ENCODE results near the gene HAO2.
"Not testable (repeated sequence)": the region's sequence is repeated elsewhere in the genome, so short reads cannot be mapped to it uniquely, and the experiment has no call there.

Gene HAO2

DNA sequence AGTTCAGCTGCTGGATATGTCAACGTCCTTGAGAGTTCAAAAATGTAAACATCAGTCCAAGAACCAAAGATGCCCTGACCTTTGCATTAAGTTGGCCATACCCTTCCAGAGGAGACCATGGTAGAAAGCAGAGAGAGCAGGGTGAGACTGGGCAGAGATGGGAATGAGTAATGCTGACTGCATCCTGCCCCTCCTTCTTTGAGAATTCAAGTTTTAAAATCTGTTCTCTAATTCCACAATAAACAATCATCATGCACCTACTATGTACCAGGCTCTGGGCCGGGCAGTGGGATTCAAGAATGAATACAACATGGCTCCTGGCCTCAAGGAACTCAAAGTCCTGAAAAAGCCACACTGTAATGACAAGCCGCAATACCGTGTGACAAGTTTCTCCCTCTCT, 3.9 kb upstream of the HAO2 start:
- H3K9me3 ChIP-seq (ENCODE audit: control insufficient read depth, low read length), result no peaks in the 10 kb centered on the region
- H3K36me3 ChIP-seq (ENCODE audit: control insufficient read depth, insufficient read depth, low read length), result no peaks in the 10 kb centered on the region
- no peak overlapping the region for H3K27ac ChIP-seq (ENCODE audit: low read depth, low read length, severe bottlenecking)
- no peaks in the 10 kb centered on the region for H3K4me1 ChIP-seq (ENCODE audit: control insufficient read depth, insufficient read depth, low read length, poor library complexity, severe bottlenecking)
- 95 to 98% methylated on average over 3 of the region's 4 CpGs for WGBS, 2 experiments (ENCODE audit: insufficient coverage in 2 of 2)
- no peak overlapping the region for H3K4me3 ChIP-seq (ENCODE audit: extremely low read depth, insufficient read depth, low read length, poor library complexity, severe bottlenecking)

DNA sequence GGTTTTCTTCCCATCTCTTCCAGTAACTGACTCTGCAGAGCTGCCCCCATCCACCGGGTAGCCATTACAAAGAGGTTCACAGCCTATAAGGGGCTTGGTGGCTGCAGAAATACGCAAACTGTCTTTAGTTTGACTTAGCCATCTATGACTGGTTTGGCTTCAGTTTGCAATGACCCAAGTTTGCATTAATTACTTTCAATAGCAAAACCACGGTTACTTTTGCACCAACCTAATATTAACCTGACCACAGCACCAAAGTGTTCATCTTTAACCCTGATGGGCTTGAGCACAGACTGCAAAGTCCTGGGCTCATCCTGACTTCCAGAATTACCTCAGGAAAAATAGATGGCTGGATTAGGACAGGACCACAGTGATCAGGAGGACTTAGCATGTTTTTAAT, 2.2 kb upstream of the HAO2 start:
- H3K27ac ChIP-seq (ENCODE audit: low read depth, low read length, severe bottlenecking), result no peak overlapping the region
- H3K36me3 ChIP-seq (ENCODE audit: control insufficient read depth, insufficient read depth, low read length), result no peaks in the 10 kb centered on the region
- no peaks in the 10 kb centered on the region for H3K9me3 ChIP-seq (ENCODE audit: control insufficient read depth, low read length)
- no peaks in the 10 kb centered on the region for H3K4me1 ChIP-seq (ENCODE audit: control insufficient read depth, insufficient read depth, low read length, poor library complexity, severe bottlenecking)
- 95% methylated on average over 2 to 3 of the region's 3 CpGs for WGBS, 2 experiments (ENCODE audit: insufficient coverage in 2 of 2)
- H3K4me3 ChIP-seq (ENCODE audit: extremely low read depth, insufficient read depth, low read length, poor library complexity, severe bottlenecking), result no peak overlapping the region

DNA sequence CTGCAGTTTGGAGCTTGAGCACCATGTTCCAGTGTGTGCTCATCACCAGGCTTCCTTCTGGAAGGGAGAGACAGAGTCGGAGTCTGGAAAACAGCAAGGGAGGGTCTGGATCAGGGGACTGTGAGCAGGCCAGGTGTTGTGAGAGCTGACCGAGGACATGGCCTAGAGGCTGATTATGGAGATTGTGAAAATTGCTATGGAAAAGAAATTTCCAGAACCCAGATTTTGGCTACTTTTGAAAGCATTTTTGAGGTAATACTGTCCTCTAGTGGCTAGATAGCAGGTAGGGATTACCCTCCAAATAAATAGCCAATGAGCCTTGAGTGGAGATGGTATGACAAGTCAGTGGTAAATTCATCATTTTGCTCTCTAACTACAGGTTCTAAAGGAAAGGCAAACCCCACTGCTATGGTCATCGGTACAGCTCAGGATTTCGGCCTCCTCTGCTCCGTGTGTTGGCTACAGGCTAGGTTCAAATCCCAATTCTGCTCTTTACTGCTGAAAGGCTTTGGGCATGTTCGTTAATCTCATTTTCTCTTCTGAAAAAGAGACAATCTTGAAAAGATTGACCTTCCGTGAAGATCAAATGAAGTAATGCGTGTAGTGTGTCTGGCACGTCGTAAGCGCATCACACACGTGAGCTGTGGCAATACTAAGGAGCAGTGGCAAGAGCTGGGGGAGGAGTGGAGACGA, 1.0 kb upstream of the HAO2 start:
- Histone ChIP-seq H3K27ac (ENCODE audit: low read depth, low read length, severe bottlenecking) (no peak overlapping the region), H3K36me3 (ENCODE audit: control insufficient read depth, insufficient read depth, low read length) (no peaks in the 10 kb centered on the region), H3K4me3 (ENCODE audit: extremely low read depth, insufficient read depth, low read length, poor library complexity, severe bottlenecking) (no peak overlapping the region), H3K4me1 (ENCODE audit: control insufficient read depth, insufficient read depth, low read length, poor library complexity, severe bottlenecking) (no peaks in the 10 kb centered on the region), H3K9me3 (ENCODE audit: control insufficient read depth, low read length) (no peaks in the 10 kb centered on the region)
- WGBS, 2 experiments (ENCODE audit: insufficient coverage in 2 of 2), result 70 to 72% methylated on average over 12 to 13 of the region's 13 CpGs

DNA sequence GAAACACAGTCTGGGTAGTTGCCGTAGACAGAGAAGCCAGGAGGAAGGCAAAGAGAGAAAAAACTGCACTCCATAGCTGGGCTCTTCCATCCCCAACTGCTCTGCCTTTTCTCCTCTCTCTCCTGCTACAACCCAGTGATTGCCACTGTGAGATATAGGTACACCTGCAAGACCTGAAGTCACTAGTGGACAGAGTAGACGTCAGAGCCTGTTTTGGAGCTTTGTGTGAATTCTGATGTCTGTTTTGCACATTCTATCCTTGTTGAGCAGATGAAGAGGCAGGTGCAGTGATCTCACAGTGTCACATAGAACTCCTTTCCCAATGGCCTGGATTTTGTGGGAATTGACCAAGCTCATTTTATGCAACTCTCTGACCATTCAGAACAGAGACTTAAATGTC, 2.2 kb downstream of the HAO2 start:
- H3K4me1 ChIP-seq (ENCODE audit: control insufficient read depth, insufficient read depth, low read length, poor library complexity, severe bottlenecking), result peaks cover 4% of the 10 kb centered on the region
- no peak overlapping the region for H3K27ac ChIP-seq (ENCODE audit: low read depth, low read length, severe bottlenecking)
- H3K4me3 ChIP-seq (ENCODE audit: extremely low read depth, insufficient read depth, low read length, poor library complexity, severe bottlenecking), result no peak overlapping the region
- H3K36me3 ChIP-seq (ENCODE audit: control insufficient read depth, insufficient read depth, low read length), result no peaks in the 10 kb centered on the region
- 100% methylated on average over 1 of the region's 2 CpGs for WGBS, 2 experiments (ENCODE audit: insufficient coverage in 2 of 2)
- H3K9me3 ChIP-seq (ENCODE audit: control insufficient read depth, low read length), result no peaks in the 10 kb centered on the region

DNA sequence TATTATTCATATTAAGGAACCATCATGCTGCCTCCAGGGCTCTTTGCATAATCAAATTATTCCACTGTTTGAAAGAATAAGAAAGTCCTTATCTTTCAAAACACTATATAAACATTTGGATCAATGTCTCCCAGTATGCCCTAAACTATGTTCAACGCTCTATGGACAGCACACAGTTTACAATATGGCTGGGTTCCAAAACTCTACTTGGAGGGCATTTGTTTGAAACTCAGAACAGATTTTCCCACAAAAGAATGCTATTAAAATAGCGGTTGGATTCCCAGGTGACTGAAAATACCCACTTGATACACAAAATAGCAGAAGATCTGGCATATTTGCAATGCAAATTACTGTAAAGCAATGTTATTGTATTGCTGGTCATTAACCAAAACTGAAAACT, 3.2 kb downstream of the HAO2 start:
- 86% methylated on average over 1 of the region's 2 CpGs for WGBS, 2 experiments (ENCODE audit: insufficient coverage in 2 of 2)
- Histone ChIP-seq H3K36me3 (ENCODE audit: control insufficient read depth, insufficient read depth, low read length) (no peaks in the 10 kb centered on the region), H3K27ac (ENCODE audit: low read depth, low read length, severe bottlenecking) (no peak overlapping the region), H3K4me3 (ENCODE audit: extremely low read depth, insufficient read depth, low read length, poor library complexity, severe bottlenecking) (no peak overlapping the region), H3K9me3 (ENCODE audit: control insufficient read depth, low read length) (no peaks in the 10 kb centered on the region), H3K4me1 (ENCODE audit: control insufficient read depth, insufficient read depth, low read length, poor library complexity, severe bottlenecking) (peaks cover 4% of the 10 kb centered on the region)

DNA sequence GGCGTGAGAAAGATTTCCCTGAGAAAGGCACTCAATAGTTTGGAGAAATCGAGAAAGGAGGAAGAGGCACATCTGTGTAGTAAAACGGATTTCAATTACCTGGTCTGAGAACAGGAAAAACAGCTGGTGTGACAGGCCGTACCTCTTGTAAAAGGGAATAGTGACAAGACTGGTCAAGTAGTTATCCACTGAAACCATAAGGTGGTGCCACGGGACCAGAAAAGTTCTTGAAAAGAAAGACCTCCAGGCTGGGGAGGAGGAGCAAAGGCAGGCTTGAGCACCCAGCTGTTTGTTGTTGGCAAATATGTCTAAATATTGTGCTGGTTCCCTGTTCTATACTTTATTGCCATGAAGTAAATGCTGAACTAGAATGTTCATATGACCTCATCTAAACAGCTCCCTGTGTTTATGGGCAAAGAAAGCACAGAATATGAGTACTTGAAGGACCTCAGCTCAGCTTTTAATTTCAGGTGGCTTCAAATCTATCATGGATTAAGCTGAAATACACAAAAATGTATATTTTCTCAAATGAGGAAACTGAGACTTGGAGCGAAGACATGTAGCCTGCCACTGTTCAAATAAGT, 4.0 kb downstream of the HAO2 start:
- Histone ChIP-seq H3K4me1 (ENCODE audit: control insufficient read depth, insufficient read depth, low read length, poor library complexity, severe bottlenecking) (peaks cover 4% of the 10 kb centered on the region), H3K27ac (ENCODE audit: low read depth, low read length, severe bottlenecking) (no peak overlapping the region), H3K9me3 (ENCODE audit: control insufficient read depth, low read length) (no peaks in the 10 kb centered on the region), H3K36me3 (ENCODE audit: control insufficient read depth, insufficient read depth, low read length) (no peaks in the 10 kb centered on the region), H3K4me3 (ENCODE audit: extremely low read depth, insufficient read depth, low read length, poor library complexity, severe bottlenecking) (no peak overlapping the region)
- 25 to 38% methylated on average over 5 to 6 of the region's 6 CpGs for WGBS, 2 experiments (ENCODE audit: insufficient coverage in 2 of 2)

DNA sequence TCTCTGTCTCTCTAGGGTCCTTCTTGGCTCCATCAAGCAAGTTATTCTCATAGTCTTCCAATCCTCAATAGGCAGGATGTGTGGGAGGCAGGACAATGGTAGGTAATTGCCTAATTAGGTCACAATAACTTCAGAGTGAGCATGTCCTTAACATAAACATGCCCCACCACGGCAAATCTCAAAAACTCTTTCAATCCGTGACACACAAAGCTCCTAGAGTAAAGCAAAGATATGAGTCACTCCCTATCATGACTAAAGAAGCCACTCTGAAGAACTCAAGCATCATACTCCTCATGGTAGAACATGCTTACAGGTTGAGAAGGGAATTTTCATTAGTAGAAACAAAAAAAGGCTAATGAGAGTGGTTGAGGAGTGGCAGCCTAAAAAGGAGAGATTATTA, 4.9 kb downstream of the HAO2 start:
- no peaks in the 10 kb centered on the region for H3K36me3 ChIP-seq (ENCODE audit: control insufficient read depth, insufficient read depth, low read length)
- H3K4me1 ChIP-seq (ENCODE audit: control insufficient read depth, insufficient read depth, low read length, poor library complexity, severe bottlenecking), result peaks cover 4% of the 10 kb centered on the region
- no peak overlapping the region for H3K4me3 ChIP-seq (ENCODE audit: extremely low read depth, insufficient read depth, low read length, poor library complexity, severe bottlenecking)
- no peak overlapping the region for H3K27ac ChIP-seq (ENCODE audit: low read depth, low read length, severe bottlenecking)
- 75% methylated on average over 2 of the region's 2 CpGs; no CpG with 5 or more reads in 1 of the 2 experiments for WGBS, 2 experiments (ENCODE audit: insufficient coverage in 2 of 2)
- H3K9me3 ChIP-seq (ENCODE audit: control insufficient read depth, low read length), result no peaks in the 10 kb centered on the region

DNA sequence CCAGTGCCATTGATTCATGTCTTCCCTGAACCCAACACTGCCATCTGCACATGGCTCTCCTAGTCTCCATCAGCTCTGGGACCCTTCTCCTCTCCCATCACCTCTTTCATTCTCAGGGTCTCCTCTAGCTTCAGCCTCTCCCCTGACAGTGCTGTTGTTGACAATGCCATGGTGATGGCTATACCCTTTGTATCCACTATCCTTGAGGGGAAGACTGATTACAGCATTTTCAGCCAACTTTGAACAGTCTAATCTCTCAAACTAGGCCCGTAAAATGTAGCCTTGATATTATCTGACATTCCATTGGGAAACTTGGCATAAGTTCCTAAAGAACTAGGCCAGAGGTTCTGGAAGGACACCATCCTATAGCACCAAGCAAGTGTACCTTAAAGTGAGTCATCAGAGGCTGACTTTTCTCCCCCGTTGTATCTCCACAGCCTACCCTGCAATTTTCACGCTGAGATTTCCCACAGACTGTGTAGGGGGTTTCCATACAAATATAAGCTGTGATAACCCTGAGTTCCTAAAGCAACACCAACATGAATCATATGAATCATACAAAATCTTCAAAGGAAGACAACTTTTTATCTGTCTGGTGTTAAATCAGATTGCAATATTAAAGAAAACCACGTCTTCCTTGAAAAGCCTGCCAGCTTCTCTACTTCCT, 5.8 kb downstream of the HAO2 start:
- no peaks in the 10 kb centered on the region for H3K9me3 ChIP-seq (ENCODE audit: control insufficient read depth, low read length)
- H3K27ac ChIP-seq (ENCODE audit: low read depth, low read length, severe bottlenecking), result no peak overlapping the region
- peaks cover 4% of the 10 kb centered on the region for H3K4me1 ChIP-seq (ENCODE audit: control insufficient read depth, insufficient read depth, low read length, poor library complexity, severe bottlenecking)
- WGBS, 2 experiments (ENCODE audit: insufficient coverage in 2 of 2), result 44 to 96% methylated on average over 2 of the region's 4 CpGs
- H3K4me3 ChIP-seq (ENCODE audit: extremely low read depth, insufficient read depth, low read length, poor library complexity, severe bottlenecking), result no peak overlapping the region
- no peaks in the 10 kb centered on the region for H3K36me3 ChIP-seq (ENCODE audit: control insufficient read depth, insufficient read depth, low read length)

DNA sequence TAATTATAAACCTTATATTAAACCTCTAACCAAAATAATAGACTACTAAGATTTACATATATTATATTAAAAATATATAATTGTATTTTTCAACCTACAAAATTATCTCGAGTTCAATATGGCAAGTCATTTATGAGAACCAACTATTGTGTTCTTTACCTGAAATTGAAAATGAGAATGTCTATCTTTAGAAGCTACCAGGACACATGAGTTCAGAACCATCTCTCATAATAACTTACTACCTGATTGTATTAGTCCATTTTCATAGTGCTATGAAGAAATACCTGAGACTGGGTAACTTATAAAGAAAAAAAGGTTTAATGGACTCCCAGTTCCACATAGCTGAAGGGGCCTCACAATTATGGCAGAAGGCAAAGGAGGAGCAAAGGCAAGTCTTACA, 6.8 kb downstream of the HAO2 start:
- 100% methylated on average over 1 of the region's 1 CpG; no CpG with 5 or more reads in 1 of the 2 experiments for whole genome bisulfite sequencing, 2 experiments (ENCODE audit: insufficient coverage in 2 of 2)
- Histone ChIP-seq H3K4me1 (ENCODE audit: control insufficient read depth, insufficient read depth, low read length, poor library complexity, severe bottlenecking) (peaks cover 4% of the 10 kb centered on the region), H3K36me3 (ENCODE audit: control insufficient read depth, insufficient read depth, low read length) (no peaks in the 10 kb centered on the region)

DNA sequence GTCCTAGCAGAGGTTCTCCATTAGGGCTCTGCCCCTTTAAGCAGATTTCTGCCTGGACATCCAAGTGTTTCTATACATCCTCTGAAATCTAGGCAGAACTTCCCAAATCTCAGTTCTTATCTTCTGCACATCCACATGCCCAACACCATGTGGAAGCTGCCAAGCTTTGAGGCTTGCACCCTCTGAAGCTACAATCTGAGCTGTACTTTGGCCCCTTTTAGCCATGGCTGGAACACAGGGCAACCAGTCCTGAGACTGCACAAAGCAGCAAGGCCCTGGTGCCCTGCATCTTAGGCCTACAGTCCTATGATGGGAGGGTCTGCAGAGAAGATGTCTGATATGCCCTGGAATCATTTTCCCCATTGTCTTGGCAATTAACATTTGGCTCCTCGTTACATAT, 8.0 kb downstream of the HAO2 start:
- H3K4me3 ChIP-seq (ENCODE audit: extremely low read depth, insufficient read depth, low read length, poor library complexity, severe bottlenecking), result no peak overlapping the region
- no peaks in the 10 kb centered on the region for H3K9me3 ChIP-seq (ENCODE audit: control insufficient read depth, low read length)
- peaks cover 4% of the 10 kb centered on the region for H3K4me1 ChIP-seq (ENCODE audit: control insufficient read depth, insufficient read depth, low read length, poor library complexity, severe bottlenecking)
- H3K36me3 ChIP-seq (ENCODE audit: control insufficient read depth, insufficient read depth, low read length), result no peaks in the 10 kb centered on the region
- WGBS, 2 experiments (ENCODE audit: insufficient coverage in 2 of 2), result 75 to 89% methylated on average over 1 of the region's 1 CpG
- H3K27ac ChIP-seq (ENCODE audit: low read depth, low read length, severe bottlenecking), result no peak overlapping the region

More for the DNA sequence above, 6.8 kb downstream of the HAO2 start:
- H3K9me3 ChIP-seq (ENCODE audit: control insufficient read depth, low read length), result no peaks in the 10 kb centered on the region
- H3K4me3 ChIP-seq (ENCODE audit: extremely low read depth, insufficient read depth, low read length, poor library complexity, severe bottlenecking), result no peak overlapping the region
- H3K27ac ChIP-seq (ENCODE audit: low read depth, low read length, severe bottlenecking), result no peak overlapping the region

DNA sequence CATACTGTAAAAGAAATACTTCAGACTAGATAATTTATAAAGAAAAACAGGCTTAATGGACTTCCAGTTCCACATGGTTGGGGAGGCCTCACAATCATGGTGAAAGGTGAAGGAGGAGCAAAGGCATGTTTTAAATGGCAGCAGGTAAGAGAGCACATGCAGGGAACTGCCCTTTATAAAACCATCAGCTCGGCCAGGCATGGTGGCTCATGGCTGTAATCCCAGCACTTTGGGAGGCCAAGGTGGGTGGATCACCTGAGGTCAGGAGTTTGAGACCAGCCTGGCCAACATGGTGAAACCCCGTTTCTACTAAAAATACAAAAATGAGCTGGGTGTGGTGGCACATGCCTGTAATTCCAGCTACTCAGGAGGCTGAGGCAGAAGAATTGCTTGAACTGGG, 9.0 kb downstream of the HAO2 start:
- H3K9me3 ChIP-seq (ENCODE audit: control insufficient read depth, low read length); H3K4me3 ChIP-seq (ENCODE audit: extremely low read depth, insufficient read depth, low read length, poor library complexity, severe bottlenecking); H3K27ac ChIP-seq (ENCODE audit: low read depth, low read length, severe bottlenecking); H3K36me3 ChIP-seq (ENCODE audit: control insufficient read depth, insufficient read depth, low read length); H3K4me1 ChIP-seq (ENCODE audit: control insufficient read depth, insufficient read depth, low read length, poor library complexity, severe bottlenecking): not testable (repeated sequence)
- 50 to 83% methylated on average over 1 of the region's 2 CpGs for WGBS, 2 experiments (ENCODE audit: insufficient coverage in 2 of 2)
